Hepatocyte (in vitro differentiated cells): ENCODE measurements around the gene C12orf42.
A peak's percentile ranks its signal among the peaks of the same experiment; 100 is the strongest.

Experiments
- CTCF ChIP-seq: fragments of 200-600 bp; sonication (generic); IDR thresholded peaks from 2 replicates; pipeline ENCODE4 v1.5.1; 2016; ENCODE audit warnings: antibody characterized with exemption, mild to moderate bottlenecking; ENCODE audit not compliant: poor library complexity
- EZH2 ChIP-seq: fragments of 200-600 bp; sonication (generic); IDR thresholded peaks from 2 replicates; pipeline ENCODE4 v1.6.1; 2016; ENCODE audit warnings: antibody characterized with exemption, mild to moderate bottlenecking, borderline replicate concordance

DNA sequence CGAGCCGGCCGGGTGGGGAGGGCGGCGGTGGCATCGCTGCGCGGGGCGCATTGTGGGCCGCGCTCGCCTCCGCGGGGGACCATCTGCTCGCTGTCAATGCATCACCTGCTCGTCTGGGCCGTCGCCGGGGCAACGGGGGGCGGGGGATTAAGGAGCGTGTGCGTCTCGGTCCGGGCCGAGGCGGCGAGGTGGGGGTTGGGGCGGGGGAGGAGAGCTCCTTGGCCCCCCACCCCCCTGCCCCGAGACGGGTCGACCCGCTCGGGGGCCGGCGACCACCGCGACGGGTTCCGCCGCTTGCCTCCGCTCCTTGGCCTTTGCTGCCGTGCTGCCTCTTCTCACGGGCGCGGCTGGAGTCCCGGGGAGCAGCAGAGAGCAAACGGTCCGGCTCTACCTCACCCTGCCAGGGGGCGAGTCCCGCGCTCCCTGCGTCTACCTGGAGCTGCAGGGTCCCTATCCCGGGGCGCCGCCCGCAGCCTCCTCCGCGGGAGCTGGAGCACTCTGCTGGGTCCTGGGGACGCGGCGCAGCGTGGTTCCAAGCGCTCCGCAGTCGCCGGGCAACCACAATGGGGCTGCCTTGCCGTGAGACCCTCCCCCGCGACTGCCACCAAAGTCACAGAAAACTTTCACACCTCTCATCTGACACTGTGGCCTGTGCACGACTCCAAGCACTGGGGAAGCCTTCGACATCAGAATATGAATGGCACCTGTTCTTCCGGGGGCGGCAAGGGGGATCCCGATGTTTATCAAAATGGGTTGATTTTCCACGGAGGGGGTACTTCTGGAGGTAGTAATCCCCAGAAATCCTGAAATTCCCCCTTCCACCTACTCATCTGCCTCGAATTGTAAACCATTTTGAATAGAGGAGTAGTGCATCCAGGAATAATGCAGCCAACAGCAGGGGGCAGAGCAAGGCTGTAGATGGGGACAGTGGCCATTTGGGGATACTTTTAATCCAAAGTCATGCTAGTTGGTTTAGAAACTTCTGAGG lies at the start of gene C12orf42:
- peak; percentile 57 for TF ChIP-seq CTCF
- peak; percentile 60 for TF ChIP-seq EZH2
